Dendritic cell treated with granulocyte-macrophage colony-stimulating factor and Interleukin-4, amounts not matched to agents 40 ng/mL and 50 ng/mL, for 4 days (primary cell): ENCODE results near the gene MAML2.
A peak's percentile ranks its signal among the peaks of the same experiment; 100 is the strongest.

Experiments used
- H3K27ac Mint-ChIP-seq: one replicate; pipeline ENCODE4 v1.8.0; 2022; ENCODE audit warnings: mild to moderate bottlenecking, mixed read lengths
- H3K27me3 Mint-ChIP-seq: one replicate; pipeline ENCODE4 v1.8.0; 2022; ENCODE audit warnings: mild to moderate bottlenecking, mixed read lengths
- H3K36me3 Mint-ChIP-seq: one replicate; pipeline ENCODE4 v1.8.0; 2022; ENCODE audit warnings: low read depth, mixed read lengths
- H3K4me1 Mint-ChIP-seq: one replicate; pipeline ENCODE4 v1.8.0; 2022; ENCODE audit warnings: low read depth, mixed read lengths
- H3K4me3 Mint-ChIP-seq: one replicate; pipeline ENCODE4 v1.8.0; 2022; ENCODE audit warnings: mild to moderate bottlenecking, moderate library complexity, mixed read lengths
- H3K9me3 Mint-ChIP-seq: one replicate; pipeline ENCODE4 v1.8.0; 2022; ENCODE audit warnings: mixed read lengths
- intact Hi-C: fragments of 100-400 bp; cut with micrococcal nuclease; formaldehyde crosslinking; loops from one replicate; pipeline ENCODE4 v1.15.0; 2022

The MAML2 gene

DNA sequence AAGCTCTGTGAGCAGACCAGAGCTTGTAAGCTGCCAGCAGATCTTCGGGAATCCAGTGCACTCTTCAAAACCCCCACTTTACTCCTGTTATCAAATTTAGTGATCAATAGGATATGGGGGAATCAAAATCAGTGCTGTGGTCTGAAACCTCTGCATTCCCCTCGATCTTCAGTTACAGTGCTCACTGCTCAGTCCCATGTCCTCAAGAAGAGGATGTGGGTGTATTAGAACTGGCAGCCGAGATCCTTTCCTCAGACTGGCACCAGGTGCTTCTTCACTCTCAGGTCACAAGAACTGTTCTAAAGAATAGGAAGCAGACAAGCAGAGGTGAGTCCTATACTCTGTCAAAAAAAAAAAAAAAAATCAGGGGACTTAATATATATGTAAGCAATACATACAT is 15.3 kb upstream of the MAML2 start:
- no peak overlapping the region for H3K27ac Mint-ChIP-seq
- no peak overlapping the region for H3K4me3 Mint-ChIP-seq
- H3K36me3 Mint-ChIP-seq: peaks cover 69% of the 10 kb centered on the region
- intact Hi-C loops: no loop called here
- no peaks in the 10 kb centered on the region for H3K9me3 Mint-ChIP-seq
- no peaks in the 10 kb centered on the region for H3K27me3 Mint-ChIP-seq
- H3K4me1 Mint-ChIP-seq: no peaks in the 10 kb centered on the region

DNA sequence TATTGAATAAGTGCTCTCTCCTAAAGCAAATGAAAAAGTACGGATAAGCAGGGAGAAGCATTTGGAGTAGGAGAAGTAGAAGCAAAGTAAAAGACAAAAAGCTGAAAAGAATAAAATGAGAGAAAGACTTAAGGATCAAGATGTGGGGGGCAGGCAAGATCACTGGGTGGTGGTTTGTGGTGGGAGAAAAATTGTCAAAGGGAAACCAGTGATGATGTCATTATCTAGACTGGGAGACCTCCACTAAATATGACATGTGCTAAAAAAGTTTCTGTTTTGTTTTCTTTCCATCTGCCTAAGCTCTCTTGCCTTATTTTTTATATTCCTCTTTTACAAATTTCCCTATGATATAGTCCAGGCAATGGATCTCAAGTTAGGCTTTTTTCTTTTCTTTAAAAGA is 14.8 kb upstream of the MAML2 start:
- H3K27me3 Mint-ChIP-seq: no peaks in the 10 kb centered on the region
- no peaks in the 10 kb centered on the region for H3K9me3 Mint-ChIP-seq
- intact Hi-C loops: no loop called here
- H3K27ac Mint-ChIP-seq: no peak overlapping the region
- no peaks in the 10 kb centered on the region for H3K4me1 Mint-ChIP-seq
- H3K4me3 Mint-ChIP-seq: no peak overlapping the region
- peaks cover 65% of the 10 kb centered on the region for H3K36me3 Mint-ChIP-seq

DNA sequence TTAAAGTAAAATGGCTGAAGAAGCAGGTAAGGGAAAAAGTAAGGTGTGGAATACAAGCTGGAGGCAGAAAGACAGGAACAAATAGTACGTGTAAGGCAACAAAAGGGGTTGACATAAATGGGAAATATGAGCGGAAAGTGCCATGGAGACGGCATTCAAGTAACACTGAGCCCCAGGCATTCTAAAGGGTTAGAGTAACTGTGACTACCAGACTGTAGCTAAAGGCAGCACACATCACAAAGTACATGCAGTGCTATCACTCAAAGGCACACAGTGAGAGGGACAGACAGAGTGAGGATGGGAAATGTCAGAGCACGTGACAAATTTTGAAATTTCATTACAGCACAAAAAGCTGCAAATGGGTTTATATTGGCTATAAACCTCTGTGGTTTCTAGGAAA is 13.9 kb upstream of the MAML2 start:
- intact Hi-C loops: no loop called here
- Mint-ChIP-seq H3K27ac (no peak overlapping the region), H3K27me3 (no peaks in the 10 kb centered on the region), H3K4me3 (no peak overlapping the region), H3K4me1 (no peaks in the 10 kb centered on the region), H3K9me3 (no peaks in the 10 kb centered on the region), H3K36me3 (peaks cover 61% of the 10 kb centered on the region)

DNA sequence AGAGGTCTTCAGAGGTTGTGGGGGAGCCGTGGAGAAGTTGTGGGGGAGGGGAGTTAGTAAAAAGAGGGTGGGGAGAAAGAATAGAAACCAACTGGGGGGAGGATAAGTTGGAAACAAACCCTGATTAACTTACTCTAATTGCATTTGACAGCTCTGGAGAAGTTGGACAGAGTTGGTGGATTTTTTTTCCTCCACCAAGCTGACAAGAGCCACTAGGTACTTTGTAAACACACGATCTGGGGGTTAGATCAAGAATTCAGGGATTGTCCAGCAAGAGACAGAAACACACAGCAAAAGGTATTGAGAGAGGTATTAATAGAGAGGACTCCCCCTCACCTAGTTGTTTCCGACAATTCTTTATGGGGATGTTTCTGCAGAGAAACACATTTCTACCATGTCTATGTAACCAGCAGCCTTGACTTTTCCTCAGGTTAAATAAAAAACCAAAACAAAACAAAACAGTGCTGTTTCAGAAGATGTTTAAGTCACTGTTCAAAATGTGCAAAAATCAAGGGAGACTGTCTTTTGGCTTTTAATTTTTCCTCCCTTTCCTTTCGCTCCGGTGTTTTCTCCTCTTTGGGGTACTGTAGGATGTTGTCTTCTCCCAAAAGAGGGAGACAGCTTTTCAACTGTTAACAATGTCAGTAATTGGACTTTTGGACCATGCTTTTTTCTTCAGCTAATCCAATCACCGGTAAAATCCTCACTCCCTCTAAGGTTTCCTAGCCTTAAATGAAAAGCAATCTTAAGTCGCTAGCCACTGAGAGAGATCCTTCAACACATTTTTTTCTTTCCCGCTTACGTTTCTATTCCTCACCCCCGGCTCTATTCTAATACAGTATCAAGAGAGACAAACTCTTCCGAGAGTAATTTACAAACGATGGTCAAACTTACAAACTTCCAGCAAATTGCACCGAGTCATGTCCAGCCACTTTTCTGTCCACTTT is 708 bp downstream of the MAML2 start:
- peaks cover 8% of the 10 kb centered on the region for H3K27me3 Mint-ChIP-seq
- H3K4me3 Mint-ChIP-seq: peak overlapping the region; percentile 100
- no peaks in the 10 kb centered on the region for H3K9me3 Mint-ChIP-seq
- peak overlapping the region; percentile 96 for H3K27ac Mint-ChIP-seq
- intact Hi-C loops: loop anchor here (5.0 kb wide), 1 partner anchor 100 kb away; no protein-coding TSS in a partner anchor
- peaks cover 15% of the 10 kb centered on the region for H3K36me3 Mint-ChIP-seq
- peaks cover 56% of the 10 kb centered on the region for H3K4me1 Mint-ChIP-seq

DNA sequence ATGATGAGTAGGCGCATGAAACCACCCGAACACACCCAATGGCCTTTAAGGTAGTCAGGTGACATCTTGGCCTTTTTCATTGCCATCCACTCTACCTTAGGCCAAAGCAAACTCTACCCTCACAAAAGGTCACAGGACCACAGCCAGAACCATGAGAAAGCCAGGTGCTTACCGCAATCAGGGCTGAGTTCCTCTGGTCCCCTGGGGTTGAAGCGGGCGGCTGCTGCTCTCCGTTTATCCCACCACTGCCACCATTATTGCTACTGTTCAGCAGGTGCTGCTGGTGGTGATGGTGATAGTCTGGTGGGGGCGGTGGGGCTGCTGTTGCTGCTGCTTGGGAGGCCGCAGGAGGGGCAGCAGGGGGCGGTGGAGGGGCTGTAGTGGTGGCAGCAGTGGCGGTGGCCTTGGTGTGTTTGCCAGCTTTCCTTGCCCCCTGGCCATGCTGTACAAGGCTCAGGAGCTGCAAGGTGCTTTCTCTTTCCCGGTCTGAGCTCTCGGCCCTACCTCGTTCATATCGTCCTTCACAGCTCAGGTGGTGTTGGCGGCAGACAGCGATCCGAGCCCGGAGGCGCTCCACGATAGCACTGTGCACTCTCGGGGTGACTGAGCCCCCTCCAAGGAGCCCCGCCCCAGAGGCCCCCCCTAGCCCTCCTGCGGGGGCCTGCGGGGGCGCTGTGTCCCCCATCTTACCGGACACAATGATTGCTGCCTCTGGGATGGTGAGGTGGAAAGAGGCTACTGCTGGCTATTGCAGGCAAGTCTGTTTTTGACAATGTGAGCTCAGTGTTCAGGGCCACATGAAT is 1.6 kb downstream of the MAML2 start:
- peak overlapping the region; percentile 100 for H3K4me3 Mint-ChIP-seq

DNA sequence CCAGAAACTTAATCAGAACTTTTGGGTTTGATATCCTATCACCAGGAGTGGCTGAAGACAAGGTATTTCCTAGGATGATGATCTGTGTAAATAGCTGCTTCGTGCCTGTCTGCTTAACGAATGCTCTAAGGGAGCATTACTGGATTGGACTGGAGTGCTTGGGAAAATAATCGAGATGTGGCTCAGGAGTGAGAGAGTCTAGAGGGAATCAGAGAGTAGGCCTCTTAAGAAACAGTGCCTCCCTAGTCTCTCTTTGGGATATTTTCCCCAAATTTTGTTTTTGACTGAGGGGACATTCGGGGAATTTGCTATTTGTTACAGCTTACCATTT is 2.5 kb downstream of the MAML2 start:
- Mint-ChIP-seq H3K4me1 (peaks cover 67% of the 10 kb centered on the region), H3K36me3 (peaks cover 15% of the 10 kb centered on the region), H3K27ac (peak overlapping the region; percentile 96), H3K4me3 (no peak overlapping the region), H3K27me3 (peaks cover 8% of the 10 kb centered on the region), H3K9me3 (no peaks in the 10 kb centered on the region)
- intact Hi-C loops: loop anchor here (5.0 kb wide), 1 partner anchor 98 kb away; no protein-coding TSS in a partner anchor

More for the DNA sequence above, 1.6 kb downstream of the MAML2 start:
- intact Hi-C loops: loop anchor here (5.0 kb wide), 1 partner anchor 99 kb away; no protein-coding TSS in a partner anchor
- H3K9me3 Mint-ChIP-seq: no peaks in the 10 kb centered on the region
- H3K27ac Mint-ChIP-seq: peak overlapping the region; percentile 96
- peaks cover 8% of the 10 kb centered on the region for H3K27me3 Mint-ChIP-seq
- H3K4me1 Mint-ChIP-seq: peaks cover 58% of the 10 kb centered on the region
- peaks cover 15% of the 10 kb centered on the region for H3K36me3 Mint-ChIP-seq

DNA sequence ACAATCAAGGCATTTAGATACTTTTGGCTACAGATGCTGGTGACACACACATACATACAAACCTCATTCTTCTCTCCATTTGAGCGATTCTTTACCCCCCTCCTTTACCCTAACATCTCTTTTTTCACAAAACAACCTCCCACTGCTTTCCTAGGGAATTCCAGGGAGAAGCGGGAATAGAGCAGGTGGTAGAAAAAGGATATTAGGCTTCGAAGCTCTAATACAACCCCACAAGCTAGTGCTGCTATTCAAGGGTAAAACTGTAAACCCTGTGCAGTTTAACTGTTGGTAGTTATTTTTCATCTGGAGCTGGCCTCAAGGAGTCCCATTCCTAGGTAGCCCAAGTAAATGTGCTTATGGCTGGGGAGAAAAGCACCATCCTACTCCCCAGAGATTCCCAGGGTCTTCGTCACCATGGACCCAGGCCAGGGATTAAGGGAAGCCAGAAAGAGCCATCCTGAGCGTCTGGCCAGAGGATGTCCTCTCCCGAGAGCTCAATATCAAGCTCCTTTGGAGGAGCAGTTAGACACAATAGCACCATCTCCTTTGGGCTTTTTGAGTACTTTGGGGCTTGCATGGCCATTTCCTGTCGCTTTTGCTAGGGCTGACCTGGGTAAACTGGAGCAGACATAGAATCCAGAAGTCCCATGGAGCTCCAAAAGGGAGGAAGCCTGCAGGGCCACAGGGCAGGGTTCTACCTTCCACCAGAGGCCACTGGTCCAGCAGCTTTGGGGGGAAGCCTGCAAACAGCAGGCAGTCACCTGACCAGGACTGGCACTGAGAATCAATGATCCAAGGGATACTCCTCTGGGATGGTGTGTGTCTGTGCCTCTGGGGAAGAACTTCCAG is 3.1 kb downstream of the MAML2 start:
- Mint-ChIP-seq H3K4me1 (peaks cover 71% of the 10 kb centered on the region), H3K4me3 (no peak overlapping the region)
- intact Hi-C loops: loop anchor here (5.0 kb wide), 2 partner anchors 38 to 98 kb away; no protein-coding TSS in a partner anchor

DNA sequence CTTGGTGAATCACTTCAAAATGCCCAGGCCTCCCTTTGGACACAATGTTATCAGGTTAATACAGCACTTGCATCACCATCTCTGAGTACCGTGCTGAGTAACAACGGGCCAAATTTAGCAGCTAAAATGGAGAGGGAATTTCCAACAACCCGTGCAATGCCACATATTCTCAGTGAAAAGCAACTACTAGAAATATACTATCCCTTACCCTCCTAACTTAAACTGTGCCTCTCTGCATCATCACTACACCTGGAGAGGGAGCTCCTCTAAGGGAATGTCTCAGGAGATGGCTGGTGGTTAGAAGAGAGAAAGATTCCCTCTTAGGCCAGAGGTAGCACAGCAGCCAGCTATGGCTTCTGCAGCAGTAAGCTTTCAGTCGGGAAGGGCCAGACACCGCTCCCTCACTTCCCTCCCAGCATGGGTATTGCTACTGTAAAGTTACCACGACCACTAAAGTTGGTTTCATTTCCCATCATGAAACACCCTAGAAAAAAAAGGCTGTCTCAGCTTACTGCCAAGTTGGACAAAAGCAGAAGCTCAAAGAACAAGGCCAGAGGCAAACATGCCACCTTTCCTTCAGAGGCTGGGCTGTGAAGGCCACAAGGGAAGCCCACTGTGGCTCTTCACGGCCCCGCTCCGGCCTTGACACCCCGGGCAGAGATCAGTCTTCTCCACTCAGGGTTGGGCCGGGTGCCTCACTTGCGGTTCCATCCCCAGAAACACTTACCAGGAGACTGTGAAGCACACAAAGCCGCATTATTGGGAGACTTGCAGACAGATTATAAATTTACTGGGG is 3.9 kb downstream of the MAML2 start:
- intact Hi-C loops: loop anchor here (5.0 kb wide), 1 partner anchor 37 kb away; no protein-coding TSS in a partner anchor
- H3K4me1 Mint-ChIP-seq: peaks cover 77% of the 10 kb centered on the region
- H3K27me3 Mint-ChIP-seq: peaks cover 8% of the 10 kb centered on the region
- peaks cover 15% of the 10 kb centered on the region for H3K36me3 Mint-ChIP-seq
- no peaks in the 10 kb centered on the region for H3K9me3 Mint-ChIP-seq
- H3K27ac Mint-ChIP-seq: peak overlapping the region; percentile 96
- peak overlapping the region; percentile 39 for H3K4me3 Mint-ChIP-seq

More for the DNA sequence above, 3.1 kb downstream of the MAML2 start:
- Mint-ChIP-seq H3K27ac (peak overlapping the region; percentile 96), H3K36me3 (peaks cover 15% of the 10 kb centered on the region), H3K9me3 (no peaks in the 10 kb centered on the region), H3K27me3 (peaks cover 8% of the 10 kb centered on the region)

DNA sequence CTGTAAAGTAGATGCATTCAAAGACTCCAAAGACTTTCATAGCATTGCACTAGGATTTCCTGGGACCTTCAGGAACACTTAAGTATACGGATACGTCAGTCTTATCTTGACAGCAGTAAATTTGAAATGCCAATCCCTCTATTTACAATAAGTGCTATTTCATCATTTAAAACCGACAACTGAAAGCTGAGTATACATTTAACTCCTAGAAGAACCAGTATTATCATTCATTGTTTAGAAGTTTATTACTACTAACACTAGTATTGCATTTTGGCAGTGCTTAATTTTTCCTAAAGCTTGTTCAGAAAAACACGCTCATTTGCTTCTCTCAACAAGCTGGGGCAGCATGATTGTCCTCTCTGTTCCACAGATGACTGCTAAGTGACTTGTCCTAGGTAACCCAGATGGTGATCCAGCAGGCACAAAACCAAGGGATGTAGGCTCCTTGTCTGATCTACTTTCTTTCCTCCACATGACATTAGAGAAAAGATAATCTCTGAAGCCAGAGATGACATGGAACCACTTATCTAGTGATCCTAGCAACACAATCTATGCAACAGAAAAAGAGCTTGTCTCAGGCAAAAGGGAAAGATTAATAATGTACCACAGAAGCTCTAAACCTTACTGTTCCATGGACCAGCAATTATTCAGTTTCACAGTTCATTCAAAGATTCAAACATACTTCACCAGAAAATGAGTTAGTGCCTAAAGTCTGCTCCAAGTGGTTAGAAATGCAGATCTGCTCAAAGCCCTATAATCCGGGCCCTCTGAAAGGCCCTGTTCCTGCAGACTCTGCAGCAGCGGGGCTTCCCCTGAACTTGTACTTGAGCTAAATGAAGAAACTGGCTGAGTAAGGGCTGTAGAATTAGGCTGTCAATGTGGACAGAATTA is 5.2 kb downstream of the MAML2 start:
- intact Hi-C loops: loop anchor here (5.0 kb wide), 1 partner anchor 35 kb away; no protein-coding TSS in a partner anchor
- H3K27ac Mint-ChIP-seq: peak overlapping the region; percentile 96
- H3K27me3 Mint-ChIP-seq: peaks cover 4% of the 10 kb centered on the region
- H3K9me3 Mint-ChIP-seq: no peaks in the 10 kb centered on the region
- peaks cover 77% of the 10 kb centered on the region for H3K4me1 Mint-ChIP-seq
- peaks cover 11% of the 10 kb centered on the region for H3K36me3 Mint-ChIP-seq
- no peak overlapping the region for H3K4me3 Mint-ChIP-seq

DNA sequence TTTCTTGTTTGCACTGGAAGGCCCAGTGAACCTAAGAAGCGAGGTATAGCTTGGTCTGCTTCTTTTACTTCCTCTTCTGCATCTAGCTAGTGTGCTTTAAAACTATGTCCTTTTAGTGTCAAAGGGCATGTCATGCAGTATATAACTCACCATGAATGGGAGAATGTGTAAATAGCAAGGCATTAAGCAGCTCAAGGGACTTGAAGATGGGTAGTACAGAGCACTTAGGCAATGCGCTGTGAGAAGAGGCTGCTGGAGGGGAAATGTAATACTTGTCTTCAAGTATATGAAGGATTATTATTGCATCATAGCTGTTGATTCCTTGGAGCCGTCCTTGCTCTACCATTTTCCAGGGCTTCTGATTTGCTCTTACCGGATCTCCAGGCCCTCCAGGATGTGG is 7.6 kb downstream of the MAML2 start:
- intact Hi-C loops: loop anchor here (5.0 kb wide), 1 partner anchor 33 kb away; no protein-coding TSS in a partner anchor
- no peaks in the 10 kb centered on the region for H3K27me3 Mint-ChIP-seq
- no peak overlapping the region for H3K4me3 Mint-ChIP-seq
- peak overlapping the region; percentile 43 for H3K27ac Mint-ChIP-seq
- H3K36me3 Mint-ChIP-seq: peaks cover 2% of the 10 kb centered on the region
- H3K4me1 Mint-ChIP-seq: peaks cover 72% of the 10 kb centered on the region
- H3K9me3 Mint-ChIP-seq: no peaks in the 10 kb centered on the region

DNA sequence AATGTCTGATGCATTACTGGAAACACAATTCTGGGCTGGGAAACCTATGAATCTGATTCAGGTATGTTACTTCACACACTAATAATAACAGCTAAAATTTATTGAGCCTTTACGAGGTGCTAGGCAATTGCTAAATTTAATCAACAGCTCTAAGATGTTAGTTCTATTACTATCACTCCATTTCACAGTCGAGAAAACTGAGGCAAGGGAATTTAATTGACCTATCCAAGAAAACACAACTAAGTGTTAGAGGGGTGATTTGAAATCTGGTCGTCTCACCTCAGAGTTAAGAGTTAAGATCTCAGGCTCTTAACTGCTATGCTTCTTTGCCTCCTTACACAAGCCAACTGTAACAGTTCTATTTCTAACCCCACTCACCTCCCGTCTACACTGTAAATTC is 8.8 kb downstream of the MAML2 start:
- no peaks in the 10 kb centered on the region for H3K9me3 Mint-ChIP-seq
- no peaks in the 10 kb centered on the region for H3K27me3 Mint-ChIP-seq
- no peak overlapping the region for H3K4me3 Mint-ChIP-seq
- intact Hi-C loops: no loop called here
- peaks cover 72% of the 10 kb centered on the region for H3K4me1 Mint-ChIP-seq
- H3K36me3 Mint-ChIP-seq: no peaks in the 10 kb centered on the region
- no peak overlapping the region for H3K27ac Mint-ChIP-seq

DNA sequence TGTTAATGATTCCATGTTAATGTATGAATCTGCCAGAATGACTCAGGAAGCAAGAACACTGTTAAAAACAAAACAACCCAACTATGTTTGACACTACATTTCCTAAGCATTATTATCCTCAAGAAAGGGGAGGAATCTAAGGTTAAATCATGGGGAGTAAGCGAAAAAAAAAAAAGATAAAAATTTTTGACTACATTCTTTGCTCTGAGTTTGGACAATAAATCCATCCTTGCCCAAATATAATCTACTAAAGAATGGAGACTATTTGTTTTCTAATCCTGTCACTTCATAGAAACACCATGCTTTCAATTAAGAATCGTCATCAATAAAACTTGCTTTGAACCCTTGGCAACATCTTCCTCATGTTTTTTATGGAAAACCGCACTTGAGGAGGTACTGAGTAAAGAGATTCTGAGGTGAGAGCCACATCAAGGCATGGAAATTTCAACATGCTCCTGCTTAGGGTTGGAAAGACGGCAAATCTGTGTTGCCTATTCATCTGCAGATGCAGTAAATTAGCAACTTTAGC is 9.7 kb downstream of the MAML2 start:
- intact Hi-C loops: no loop called here
- no peaks in the 10 kb centered on the region for H3K36me3 Mint-ChIP-seq
- H3K4me3 Mint-ChIP-seq: no peak overlapping the region

More for the DNA sequence above, 9.7 kb downstream of the MAML2 start:
- H3K4me1 Mint-ChIP-seq: peaks cover 77% of the 10 kb centered on the region
- no peak overlapping the region for H3K27ac Mint-ChIP-seq
- no peaks in the 10 kb centered on the region for H3K9me3 Mint-ChIP-seq
- no peaks in the 10 kb centered on the region for H3K27me3 Mint-ChIP-seq
